DMS 273 (cell line): ENCODE data around the gene YIF1B.

Source experiments
- DNase-seq: peaks from one replicate; lab custom pipeline; 2025; ENCODE audit not compliant: unreplicated experiment; lab: John Stamatoyannopoulos, UW

Gene YIF1B

DNA sequence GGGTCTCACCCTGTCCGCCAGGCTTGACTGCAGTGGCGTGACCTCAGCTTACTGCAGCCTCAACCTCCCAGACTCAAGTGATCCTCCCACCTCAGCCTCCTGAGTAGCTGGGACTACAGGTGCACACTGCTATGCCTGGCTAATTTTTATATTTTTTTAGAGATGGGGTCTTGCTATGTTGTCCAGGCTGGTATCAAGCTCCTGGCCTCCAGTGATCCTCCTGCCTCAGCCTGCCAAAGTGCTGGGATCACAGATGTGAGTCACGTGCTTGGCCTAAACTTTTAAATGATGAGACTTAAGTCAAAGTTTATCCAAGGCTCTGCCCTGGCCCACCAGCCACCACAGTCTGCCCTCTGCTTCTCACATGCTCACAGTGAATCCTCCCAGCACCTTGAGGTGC is 9.5 kb downstream of the YIF1B start:
- DNase-seq: no peak

DNA sequence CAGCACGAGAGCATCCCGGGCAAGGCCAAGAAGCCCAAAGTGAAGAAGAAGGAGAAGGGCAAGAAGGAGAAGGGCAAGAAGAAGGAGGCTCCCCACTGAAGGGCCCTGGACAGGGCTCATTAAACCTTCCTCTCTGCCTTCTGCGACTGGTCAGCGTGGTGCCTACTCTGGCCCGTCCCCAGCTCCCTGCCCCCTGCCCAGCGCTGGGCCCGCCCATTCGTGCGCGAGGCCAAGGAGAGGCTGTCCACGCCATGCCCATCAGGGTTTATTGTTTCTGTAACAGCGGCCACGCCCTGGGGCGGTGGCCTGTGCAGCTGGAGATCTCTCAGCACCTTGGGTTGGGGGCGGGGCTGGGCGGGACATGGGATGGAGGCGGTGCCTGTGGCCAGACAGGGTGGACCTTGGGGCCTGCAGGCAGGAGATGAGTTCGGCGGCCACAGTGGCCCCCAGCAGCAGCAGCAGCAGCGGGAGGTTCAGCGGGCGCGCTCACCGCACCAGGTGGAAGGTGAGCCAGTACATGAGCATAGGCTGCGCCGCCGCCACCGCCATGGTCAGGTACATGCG is 10.8 kb downstream of the YIF1B start:
- DNase-seq: no peak

DNA sequence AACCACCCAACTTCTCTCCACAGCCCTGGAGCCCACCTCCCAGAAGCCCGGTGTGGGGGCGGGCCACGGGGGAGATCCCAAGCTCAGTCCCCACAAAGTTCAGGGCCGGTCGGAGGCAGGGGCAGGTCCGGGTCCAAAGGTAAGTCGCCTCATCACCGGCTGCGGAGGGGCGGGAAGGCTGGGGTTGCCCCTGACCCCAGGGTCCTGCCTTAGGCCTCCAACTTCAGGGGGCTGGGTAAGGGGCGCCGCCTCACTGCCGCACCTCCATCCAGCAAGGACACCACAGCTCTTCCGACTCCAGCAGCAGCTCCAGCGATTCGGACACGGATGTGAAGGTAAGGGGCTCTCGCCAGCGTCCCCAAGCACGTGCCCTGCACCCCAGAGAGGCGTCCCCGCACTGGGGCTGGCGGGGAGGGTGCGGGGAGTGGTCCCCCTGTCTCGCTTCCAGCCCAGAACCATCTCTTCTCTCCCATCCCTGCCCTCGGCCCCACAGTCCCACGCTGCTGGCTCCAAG is 11.3 kb downstream of the YIF1B start:
- DNase-seq: no peak

DNA sequence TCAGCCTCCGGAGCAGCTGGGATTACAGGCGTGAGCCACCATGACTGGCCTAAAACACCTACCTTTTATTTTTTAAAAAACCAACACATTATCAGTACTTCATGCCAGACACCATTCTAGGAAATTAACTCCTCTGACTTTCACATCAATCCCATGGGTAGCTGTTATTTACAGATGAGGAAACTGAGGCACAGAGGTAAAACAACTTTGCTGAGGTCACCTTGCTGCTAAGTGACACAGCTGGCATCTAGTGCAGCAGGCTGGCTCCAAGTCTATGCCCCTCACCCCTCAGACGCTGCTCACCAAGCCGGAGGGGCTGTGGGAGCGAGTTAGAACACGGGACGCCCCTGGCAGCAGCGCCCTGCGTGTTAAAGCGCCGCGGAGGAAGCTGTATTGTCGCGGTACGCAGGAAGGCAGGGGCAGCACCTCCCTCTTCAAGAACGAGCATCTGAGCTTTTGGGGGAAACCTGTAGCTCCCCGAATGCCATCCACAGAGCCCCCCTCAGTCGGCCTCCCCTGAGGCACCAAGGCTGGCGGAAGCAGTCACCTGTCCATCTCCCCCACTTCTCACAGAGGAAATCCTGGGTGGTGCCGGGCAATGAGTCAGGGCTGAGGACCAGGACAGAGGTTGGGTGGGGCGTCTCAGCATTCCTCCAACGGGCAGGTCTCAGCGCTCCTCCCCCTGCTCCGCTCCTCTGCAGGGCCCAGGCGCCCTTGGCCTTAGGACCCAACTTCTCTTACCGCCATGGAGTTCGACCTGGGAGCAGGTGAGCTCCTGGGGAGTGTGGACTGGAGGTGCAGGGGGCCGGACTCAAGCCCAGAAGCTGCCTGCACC is 12.0 kb downstream of the YIF1B start, which contains the start of gene C19orf33:
Gene C19orf33 (plus strand): TSS at position 735 of the 835 bp plus-strand sequence. CDS start 11 bp downstream, at position 746.
- DNase-seq: no peak

DNA sequence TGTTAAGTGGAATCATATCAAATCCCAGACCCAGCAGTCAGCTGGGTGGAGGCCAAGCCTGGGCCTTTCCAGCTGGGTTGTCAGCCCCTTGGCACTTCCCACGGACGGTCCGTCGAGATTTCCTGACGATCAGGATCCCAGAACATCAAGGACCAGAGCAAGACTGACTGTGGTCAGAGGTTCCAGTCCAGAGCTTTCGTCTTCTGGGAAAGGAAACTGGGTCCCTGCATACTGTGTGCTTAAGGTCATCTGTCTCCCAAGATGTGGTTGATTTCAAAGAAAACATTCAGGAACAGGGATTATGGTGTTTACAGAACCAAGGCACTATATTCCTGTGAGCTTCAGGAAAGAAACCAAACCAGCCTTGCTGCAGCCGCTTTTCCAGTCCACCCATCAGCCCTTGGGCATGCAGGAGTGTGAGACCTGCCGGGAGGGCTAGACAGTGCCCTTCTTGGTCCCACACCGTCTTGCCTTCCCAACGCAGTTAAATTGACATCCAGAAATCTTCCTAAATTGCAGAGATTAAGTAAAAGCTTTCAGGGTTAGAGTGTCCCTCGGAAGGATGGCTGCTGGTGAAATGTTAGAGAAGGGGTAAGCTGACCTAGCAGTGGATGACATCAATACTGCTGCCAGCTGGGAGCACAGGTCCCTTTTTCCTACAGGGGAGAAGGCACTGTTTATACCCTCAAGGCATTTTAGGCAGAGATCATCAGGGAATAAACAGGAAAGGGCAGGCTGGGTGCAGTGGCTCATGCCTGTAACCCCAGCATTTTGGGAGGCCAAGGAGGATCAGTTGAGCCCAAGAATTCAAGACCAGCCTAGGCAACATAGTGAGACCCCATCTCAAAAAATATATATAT is 16.7 kb downstream of the YIF1B start:
- no peak for DNase-seq

DNA sequence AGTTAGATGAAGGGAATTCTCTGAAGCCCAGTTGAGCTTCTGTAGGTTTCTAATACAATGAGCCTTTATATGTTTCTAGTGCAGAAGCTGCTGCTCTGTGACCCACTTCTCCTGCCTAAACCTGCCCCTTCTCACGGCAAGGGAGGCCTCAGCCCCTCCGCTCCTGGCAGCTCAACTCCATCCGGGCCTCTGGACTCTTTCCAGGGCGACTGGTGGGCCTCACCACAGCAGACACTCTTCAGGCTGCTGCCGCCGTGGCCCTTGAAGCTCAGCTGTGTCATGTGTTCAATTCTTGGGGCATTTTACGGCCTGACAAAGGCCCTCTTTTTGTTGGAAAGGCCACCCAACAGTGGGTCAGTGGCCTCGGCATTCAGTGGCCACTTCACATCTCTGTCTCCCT is 21.7 kb downstream of the YIF1B start:
- DNase-seq: no peak

DNA sequence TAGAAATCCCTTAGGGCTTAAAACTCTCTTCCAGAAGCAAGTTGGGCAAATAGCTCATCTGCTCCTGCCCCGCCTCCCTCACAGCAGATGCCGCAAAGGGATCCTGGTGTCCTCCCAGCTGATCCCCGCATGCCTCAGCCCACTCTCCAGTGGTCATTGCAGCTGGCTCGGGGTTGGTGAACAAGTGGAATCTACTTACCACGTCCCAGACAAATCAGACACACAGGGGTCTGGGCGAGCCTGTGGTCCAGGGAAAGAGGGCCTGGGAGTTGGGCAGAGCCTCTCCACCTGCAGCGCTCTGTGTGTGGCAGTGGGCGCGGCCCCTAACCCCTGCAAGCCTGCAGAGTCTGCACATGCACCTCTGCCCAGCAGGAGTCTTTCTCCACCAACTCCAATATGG is 22.5 kb downstream of the YIF1B start:
- no peak for DNase-seq

DNA sequence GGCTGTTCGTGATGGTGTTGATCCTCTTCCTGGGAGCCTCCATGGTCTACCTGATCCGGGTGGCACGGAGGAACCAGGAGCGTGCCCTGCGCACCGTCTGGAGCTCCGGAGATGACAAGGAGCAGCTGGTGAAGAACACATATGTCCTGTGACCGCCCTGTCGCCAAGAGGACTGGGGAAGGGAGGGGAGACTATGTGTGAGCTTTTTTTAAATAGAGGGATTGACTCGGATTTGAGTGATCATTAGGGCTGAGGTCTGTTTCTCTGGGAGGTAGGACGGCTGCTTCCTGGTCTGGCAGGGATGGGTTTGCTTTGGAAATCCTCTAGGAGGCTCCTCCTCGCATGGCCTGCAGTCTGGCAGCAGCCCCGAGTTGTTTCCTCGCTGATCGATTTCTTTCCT is 23.9 kb downstream of the YIF1B start:
- no peak for DNase-seq

DNA sequence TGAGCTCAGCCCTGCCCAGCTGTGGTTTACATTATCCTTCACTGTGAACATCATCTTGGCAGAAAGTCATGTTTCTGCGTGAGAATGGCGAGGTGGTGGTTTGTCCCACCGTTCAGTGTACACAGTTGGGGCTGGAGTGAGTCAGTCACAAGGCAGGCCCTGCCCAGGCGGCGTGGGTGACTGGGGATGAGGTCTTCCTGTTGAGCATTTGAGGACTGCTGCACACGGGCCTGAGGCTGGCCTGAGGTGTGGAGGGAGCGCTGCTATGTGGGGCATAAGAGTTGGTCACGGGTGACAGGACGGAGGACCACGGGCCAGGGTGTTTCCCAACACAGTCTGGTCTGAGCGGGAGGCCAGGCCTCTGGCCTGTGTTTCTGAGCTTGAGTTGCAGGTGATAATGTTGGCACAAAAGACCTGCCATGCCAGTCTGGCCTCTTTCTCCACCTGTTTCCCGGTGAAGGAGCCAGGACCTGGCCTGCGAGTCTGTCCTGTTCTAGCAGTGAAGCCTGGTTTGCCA is 25.1 kb downstream of the YIF1B start:
- no peak for DNase-seq

DNA sequence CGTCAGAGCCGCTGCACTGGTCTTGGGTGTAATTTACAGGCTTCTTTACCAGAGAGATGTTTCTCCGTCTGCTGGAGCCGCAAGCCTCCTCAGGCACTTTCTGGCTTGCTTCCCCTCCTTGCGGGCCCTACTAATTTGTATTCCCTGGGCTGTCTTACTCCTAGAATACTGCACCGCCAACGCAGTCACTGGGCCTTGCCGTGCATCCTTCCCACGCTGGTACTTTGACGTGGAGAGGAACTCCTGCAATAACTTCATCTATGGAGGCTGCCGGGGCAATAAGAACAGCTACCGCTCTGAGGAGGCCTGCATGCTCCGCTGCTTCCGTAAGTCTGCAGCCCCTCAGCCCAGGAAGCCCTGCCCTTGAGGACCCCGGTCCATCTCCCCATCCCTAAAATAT is 25.8 kb downstream of the YIF1B start:
- DNase-seq: no peak

DNA sequence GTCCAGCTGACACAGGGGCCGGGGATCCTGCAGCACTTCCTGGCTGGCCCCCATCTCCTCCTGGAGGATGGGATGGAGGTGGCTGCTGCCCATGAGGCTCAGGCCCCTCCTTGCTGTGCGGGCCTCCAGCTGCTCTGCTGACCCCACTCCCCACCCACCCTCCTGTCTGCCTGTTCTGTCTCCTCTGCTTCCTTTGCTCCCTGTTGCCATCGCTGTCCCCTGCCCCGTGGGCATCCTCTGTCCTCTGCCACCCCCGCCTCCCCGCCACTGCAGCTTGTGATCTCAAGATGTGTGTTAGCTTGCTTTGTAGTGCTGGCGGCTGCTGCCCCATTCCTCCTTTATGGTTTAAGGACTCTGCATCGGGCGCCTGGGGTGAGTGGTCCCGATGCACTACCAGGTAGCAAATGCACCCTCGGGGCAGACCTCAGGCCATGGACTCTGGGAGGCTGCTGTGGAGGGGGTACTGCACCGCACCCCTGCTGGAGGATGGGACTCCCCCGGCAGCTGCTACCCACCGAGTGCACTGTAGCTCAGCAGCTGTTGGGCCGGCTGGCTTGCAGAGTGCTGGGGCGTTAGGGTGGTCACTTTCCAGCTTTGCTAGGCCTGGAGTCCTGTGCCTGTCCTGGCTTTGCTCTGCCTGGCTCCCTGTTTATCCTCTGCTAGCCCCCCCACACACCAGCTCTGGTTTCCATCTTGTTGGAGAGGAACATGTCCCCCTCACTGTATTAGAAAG is 27.5 kb downstream of the YIF1B start:
- no peak for DNase-seq

DNA sequence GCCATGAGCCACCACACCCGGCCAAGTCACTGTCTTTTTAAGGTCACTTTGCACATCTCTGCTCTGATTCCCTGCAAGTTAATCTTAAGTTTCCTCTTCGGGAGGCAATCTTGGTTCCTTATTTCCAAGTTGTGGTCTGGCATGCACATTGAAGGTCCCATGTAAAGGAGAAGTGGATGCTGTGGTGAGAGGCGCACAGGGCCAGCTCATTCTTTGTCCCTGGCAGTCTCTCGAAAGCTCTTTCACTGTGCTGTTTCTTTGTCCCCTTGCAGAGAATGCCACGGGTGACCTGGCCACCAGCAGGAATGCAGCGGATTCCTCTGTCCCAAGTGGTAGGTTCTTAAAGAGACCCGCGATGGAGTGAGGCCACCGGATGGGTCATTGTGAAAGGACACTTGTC is 28.1 kb downstream of the YIF1B start:
- no peak for DNase-seq

DNA sequence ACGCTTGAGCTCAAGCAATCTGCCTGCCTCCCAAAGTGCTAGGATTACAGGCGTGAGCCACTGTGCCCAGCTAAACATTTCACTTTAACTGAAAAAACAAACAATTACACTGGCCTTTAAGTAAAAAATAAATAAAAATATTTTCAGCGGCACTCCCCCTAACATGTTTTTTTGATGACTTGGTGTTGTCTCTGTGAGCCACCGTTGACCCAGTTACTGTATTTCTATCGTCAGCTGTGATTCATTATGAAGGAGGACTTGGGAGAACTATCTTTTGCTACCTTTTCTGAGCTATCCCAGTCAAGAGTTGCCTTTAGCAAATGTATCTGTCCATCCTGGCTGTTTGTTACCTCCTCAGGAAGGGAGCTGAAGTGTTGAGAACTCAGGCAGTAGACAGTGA is 30.2 kb downstream of the YIF1B start:
- DNase-seq: no peak

DNA sequence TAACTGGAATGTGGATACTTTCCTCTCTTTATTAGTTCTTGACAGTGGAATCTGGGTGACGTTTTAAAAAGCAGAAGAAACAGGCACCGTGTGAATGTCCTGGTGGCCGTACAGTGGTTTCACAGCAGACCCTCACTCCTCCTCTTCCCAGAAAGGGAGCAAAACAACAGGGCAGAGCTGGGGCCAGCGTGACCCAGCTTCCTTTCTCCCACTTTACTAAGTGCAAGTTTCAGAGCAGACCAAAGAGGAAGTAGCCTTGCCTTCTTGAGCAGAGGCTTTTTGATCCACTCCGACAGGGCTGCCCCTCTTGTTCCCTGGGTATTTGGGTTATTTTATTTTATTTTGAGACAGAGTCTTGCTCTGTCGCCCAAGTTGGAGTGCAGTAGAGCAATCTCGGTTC is 31.3 kb downstream of the YIF1B start:
- DNase-seq: no peak

DNA sequence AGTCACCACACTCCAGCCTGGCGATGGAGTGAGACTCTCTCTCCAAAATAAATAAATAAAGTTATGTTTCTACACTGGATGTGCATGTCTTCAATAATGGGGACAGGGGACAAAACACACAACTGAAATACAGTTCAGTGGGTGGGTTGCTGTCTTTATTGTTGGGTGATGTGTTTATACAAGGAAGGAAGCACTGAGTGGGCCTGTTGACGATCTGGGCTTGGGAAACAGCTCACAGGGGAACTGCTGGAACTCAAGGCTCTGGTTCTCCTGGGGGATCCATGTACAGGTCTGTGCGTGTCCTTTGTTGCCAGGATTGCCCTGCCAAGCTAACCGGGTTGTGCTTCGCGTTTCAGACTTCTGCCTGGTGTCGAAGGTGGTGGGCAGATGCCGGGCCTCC is 32.5 kb downstream of the YIF1B start:
- DNase-seq: no peak

DNA sequence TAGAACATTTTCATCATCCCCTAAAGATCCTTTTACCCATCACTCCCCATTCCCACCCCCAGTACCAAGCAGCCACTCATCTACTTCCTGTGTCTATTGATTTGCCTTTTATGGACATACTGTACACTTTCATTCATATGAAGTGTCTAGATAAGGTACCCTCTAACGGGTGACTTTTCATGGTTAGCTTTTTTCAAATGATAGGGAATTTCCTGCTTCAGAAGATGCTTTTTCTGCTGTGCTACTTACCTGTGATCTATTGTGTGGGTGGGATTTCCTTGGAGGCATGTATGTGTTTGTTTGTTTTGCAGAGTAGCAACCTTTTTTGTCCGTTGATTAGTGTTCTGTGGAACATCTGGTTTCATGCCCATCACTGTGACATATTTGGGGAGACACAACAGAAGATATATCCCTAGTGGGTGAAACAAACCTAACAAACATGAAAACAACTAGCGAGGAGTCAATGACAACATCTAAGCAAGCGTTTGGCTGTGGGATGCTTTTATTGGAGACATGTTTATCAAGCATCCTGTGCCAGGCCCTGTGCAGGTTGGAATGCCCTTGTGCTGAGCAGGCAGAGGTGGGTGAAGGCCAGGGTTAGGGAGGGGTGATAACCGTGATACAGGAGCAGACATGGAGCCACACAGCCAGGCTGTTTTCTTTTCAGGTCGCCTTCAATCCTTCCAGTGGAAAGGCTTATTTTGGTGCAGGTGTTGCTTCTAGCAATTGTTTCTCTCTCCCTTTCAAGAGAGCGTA is 33.8 kb downstream of the YIF1B start:
- DNase-seq: no peak

DNA sequence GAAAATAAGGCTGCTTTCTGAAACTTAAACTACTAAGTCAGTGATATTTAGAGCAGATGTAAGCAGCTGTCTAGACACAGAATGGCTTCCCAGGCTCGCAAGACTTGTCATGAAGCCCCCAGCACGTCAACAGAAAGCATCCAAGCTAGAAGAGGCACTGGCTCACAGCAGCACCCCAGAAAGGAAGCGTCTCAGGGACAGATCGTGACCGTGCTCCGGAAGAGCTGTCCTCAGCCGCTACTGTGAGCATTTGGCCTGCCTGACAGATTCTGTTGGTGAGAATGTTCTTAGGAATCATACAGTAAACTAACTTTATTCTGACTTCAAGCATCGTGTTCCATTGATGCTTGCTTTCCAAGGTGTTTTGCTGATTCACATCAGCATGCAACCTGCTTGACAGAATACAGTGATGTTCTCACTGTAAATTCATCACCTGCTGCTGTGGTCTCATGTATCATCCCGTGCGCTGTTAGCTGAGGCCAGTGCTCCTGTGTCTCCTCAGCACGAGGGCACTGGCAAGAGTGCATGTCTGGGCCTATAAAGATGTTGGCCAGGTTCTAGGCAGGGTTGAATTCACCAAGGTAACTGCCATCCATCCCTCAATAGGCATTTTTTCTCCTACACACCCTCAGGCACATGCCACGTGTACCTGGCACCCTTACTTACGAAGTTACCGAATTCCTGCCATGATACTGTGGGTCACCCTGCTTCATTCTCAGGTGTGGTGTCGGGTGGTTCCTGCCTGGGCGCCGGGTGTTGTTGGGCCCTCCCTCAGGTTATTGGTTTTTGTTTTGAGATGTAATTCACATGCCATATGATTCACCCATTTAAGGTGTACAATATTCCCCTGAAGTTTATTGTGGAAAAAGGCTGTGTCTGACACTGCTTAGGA is 35.5 kb downstream of the YIF1B start:
- DNase-seq: no peak

DNA sequence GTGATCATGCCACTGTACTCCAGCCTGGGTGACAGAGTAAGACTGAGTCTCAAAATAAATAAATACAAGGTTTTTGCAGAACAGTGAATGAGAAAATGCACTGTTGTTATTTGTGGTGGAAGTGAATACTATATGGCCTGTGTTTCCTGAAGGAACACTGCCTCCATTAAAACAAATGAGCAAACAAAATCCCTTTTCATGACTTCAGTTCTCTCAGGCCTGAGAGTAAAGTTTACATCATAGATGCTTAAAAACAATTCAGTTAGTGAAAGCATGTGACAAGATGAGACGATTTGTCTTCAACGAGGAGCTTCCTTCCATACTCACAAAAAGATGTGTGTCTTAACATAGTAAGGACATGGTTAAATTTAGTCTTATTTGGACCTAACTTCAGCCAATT is 37.0 kb downstream of the YIF1B start:
- DNase-seq: no peak
